Epithelial cell of prostate (primary cell): ENCODE measurements around the gene SESN1.

Experiments
- DNase-seq: peaks from one replicate; pipeline ENCODE4 v3.0.0-alpha.2; 2011; ENCODE audit warnings: low read depth, low spot score
- H3K27ac ChIP-seq: fragments of 450-650 bp; 2 replicates; pipeline ENCODE4 v1.5.1; 2017; ENCODE audit warnings: mild to moderate bottlenecking

The SESN1 gene

DNA sequence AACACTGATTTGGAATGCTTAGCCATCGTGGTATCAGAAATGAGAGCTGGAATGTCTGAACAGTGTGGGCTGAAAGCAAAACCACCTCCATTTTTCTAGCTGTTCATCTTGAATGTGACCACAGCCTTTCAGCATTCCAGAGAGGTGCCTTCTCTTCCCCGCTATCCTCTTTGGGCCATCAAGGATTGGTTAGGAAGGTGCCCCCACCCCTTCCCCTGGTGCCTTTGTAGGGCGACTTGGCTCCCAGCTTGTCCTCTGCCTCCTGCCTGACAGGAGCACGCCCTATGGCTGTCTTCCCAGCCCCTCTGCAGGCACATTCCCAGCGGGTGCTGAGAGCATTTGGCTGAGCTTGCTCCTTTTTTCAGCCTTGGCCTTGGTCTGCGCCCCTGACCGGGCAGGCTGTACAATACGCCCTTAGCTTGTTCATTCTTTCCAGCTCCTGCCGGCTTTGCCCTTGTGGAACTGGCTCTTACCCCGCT is 148.9 kb downstream of the SESN1 start:
- no peak for DNase-seq
- peak overlapping the region; percentile 92 for H3K27ac ChIP-seq

DNA sequence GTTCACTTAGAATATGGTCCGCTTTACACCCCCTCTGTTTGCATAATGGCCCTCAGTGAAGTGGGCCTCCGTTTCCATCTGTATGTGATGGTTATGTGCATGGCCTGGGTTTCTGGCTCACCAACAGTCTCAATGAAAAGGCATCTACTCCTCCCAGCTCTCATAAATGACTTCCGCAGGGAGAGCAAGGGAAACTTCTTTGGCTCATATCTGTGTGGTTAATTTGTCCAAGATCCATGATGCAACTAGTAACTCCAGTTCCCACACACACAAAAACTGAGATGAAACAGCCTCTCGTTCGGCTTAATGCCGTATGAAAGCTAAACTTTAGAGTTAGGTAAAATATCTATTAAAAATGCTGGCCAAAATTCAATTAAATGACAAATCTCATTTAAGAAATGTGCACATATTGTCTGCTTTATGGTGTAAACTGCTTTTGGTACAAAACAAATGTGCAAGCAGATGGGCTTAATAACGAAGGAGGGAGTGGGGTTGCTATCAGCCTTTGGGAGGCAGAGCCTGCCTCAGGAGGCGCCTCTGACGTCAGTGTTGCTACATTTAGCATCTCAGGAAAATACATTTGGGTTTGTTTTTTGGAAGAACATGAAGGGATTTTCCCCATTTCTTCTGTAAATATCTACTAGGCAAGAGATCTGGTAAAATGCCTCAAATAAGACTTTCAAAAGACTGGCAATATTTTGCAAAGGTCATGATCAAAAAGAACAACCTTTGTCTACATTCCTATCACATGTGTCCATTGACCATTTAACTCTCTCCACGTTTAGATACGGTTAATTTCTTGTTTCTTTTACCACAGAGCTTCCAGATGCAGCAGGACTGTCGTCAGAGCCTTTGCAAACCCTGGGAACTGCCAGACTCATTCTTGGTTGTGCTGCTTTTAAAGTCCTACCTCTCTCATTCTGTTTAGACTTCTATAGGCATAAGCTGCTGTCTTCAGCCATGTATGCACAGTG is 149.7 kb downstream of the SESN1 start:
- DNase-seq = peak; percentile 65
- H3K27ac ChIP-seq = peak overlapping the region; percentile 92

DNA sequence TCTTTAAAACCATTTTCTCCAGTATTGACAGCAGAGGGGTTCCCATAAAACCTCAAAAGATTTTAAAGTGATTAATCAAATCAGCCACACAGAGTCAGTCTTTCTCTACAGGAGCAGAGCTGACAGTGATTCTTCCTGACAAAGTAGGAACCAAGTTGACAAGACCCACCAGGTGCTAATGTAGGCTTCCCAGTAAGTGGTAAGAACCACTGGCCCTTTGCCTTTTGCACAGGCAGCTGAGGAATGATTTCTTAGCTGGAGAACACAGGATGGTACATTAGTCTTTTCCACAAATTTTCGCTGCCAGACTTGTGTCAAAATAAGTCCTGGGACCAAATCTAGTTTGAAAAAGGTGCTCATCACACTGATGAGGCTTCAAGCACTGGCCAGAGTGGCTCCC is 150.6 kb downstream of the SESN1 start:
- peak overlapping the region; percentile 92 for H3K27ac ChIP-seq
- no peak for DNase-seq

- peak overlapping the region; percentile 0 for H3K27ac ChIP-seq
These were observed 151.8 kb downstream of the SESN1 start for GRCh38 chr6:108942556-108943492.

DNA sequence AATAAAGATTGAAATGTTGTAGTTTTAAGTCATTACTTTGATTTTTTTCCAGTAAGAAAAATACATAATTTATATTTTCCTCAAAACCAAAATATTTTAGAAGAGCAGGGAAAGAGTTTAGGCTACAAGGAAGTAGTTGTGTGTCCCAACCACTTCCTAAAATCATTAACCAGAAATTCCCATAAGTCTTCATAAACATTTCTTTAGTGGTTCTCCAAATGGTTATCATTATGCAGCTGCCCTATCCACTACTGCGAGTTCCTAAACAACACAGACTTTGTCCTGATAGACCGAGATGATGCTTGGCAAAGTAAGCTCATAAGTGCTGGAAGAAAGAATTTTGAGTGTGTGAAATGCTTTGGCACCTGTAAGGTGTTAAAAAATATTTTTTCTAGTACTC is 152.8 kb downstream of the SESN1 start:
- H3K27ac ChIP-seq = peak overlapping the region; percentile 57
- DNase-seq = no peak

More at GRCh38 chr6:108942556-108943492, 151.8 kb downstream of the SESN1 start:
- DNase-seq = no peak

DNA sequence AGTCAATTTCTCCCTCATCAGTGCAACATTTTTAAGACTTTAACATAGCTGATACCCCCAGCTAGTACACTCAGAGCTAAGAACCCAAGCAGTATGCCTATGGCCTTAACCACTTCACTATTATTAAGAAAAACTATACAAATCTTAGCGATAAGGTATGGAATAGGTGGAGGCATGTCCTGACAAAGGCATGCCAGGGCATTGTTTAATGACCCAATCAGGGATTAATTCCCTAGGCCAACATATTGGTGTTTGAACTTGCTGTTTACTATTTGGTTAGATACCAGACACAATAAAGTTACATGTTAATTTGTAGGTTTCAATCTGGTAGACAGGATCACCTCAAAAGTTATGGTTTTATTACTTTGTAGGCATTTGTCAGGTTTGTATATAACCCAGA is 153.4 kb downstream of the SESN1 start:
- peak overlapping the region; percentile 57 for H3K27ac ChIP-seq
- no peak for DNase-seq

DNA sequence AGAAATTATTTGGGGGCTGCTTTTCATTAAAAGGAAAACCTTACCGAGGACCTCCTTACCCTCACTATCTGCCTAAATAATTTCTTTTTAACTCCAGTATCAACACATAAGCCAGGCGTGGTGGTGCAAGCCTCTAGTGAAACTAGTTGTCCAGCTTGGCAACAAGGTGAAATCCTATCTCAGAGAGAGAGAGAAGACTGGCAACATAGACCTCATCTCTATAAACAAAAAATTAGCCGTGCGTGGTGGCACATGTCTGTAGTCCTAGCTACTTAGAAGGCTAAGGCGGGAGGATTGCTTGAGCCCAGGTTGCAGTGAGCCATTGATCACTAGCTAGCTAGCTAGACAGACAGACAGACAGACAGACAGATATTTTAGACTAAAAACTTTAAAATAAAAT is 153.9 kb downstream of the SESN1 start:
- no peak for DNase-seq
- peak overlapping the region; percentile 57 for H3K27ac ChIP-seq

DNA sequence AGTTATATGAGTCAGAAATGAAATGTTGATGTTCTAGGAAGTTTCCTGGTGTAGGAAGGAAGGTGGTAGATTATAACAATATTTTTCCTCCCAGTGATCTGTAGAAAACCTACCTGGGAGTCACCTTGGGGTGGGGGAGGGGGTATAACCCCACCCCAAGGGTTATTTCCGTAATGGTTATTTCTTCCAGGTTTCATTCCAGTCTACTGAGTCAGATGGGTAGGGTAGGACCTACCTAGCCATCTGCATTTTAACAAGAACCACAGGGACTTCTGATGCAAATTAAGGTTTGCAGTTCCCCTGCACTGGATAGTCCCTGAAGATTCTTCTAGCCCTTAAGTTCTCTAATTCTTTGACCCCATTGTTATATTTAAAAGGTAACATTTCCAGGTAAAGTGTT is 157.5 kb downstream of the SESN1 start:
- DNase-seq = no peak
- peak overlapping the region; percentile 35 for H3K27ac ChIP-seq
